Sigmoid colon (tissue), 4 donors: Measurements from ENCODE around the gene NBPF1.
"Not testable (repeated sequence)": the region's sequence is repeated elsewhere in the genome, so short reads cannot be mapped to it uniquely, and the experiment has no call there.

Experiments used
- EP300 ChIP-seq, 4 donors: sonication (generic); formaldehyde crosslinking; IDR thresholded peaks; one replicate each; pipeline ENCODE4 v1.6.1; 2017; ENCODE audit warnings: antibody characterized with exemption in 4 of 4
- POLR2A ChIP-seq, 2 donors: fragments of 450-650 bp; IDR thresholded peaks; one replicate each; pipeline ENCODE4 v1.6.1; 2016; ENCODE audit warnings: antibody characterized with exemption in 2 of 2, mild to moderate bottlenecking in 2 of 2, moderate library complexity in 2 of 2
- TF ChIP-seq, protein P1 (sequence below), 4 experiments: fragments of 450-650 bp in 3 of 4; fragments of 200-600 bp in 1 of 4; IDR thresholded peaks; one replicate each; pipeline ENCODE4 v1.5.1; 2016 to 2019; ENCODE audit warnings: antibody characterized with exemption in 4 of 4, mild to moderate bottlenecking in 3 of 4, moderate library complexity in 2 of 4

DNA sequence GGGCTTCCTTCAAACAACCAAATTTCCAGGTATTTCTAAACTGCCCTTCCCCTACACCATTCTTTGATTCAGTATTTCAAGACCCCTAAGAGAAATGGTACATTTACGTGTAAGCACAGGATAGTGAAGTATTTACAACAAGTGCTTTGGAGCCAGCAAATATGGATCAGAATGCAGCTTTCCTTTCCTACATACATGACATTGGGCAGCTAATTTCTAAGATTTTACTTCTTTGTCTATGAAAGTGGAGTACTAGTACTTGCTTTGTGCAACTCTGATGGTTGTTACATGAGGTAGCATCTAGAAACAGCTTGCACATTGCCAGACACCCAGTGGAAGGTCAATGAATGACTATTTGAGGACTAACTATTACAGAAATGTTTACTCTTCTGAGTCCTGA lies 38.2 kb upstream of the NBPF1 start:
- TF ChIP-seq, protein P1, sequence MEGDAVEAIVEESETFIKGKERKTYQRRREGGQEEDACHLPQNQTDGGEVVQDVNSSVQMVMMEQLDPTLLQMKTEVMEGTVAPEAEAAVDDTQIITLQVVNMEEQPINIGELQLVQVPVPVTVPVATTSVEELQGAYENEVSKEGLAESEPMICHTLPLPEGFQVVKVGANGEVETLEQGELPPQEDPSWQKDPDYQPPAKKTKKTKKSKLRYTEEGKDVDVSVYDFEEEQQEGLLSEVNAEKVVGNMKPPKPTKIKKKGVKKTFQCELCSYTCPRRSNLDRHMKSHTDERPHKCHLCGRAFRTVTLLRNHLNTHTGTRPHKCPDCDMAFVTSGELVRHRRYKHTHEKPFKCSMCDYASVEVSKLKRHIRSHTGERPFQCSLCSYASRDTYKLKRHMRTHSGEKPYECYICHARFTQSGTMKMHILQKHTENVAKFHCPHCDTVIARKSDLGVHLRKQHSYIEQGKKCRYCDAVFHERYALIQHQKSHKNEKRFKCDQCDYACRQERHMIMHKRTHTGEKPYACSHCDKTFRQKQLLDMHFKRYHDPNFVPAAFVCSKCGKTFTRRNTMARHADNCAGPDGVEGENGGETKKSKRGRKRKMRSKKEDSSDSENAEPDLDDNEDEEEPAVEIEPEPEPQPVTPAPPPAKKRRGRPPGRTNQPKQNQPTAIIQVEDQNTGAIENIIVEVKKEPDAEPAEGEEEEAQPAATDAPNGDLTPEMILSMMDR (IDR thresholded peaks at IDR 0.05): not testable (repeated sequence)
- TF ChIP-seq POLR2A, EP300 (IDR thresholded peaks at IDR 0.05): not testable (repeated sequence)
